Measurements from ENCODE around the gene CNTN5.

- TF ChIP-seq CTCF (optimal IDR thresholded peaks at IDR 0.05 in 1 of 3, IDR thresholded peaks at IDR 0.05 in 1 of 3, conservative IDR thresholded peaks at IDR 0.05 in 1 of 3; ENCODE audit: extremely low read depth in 1 of 3, insufficient read depth in 2 of 3, low read length in 3 of 3): no peak
- TF ChIP-seq EZH2 (IDR thresholded peaks at IDR 0.05; ENCODE audit: low read length): no peak
Observed at GRCh38 chr11:99548264-99548663, 527.5 kb downstream of the CNTN5 start.
